ENCODE data around the gene NOTCH1.
"Not testable (repeated sequence)": the region's sequence is repeated elsewhere in the genome, so short reads cannot be mapped to it uniquely, and the experiment has no call there.

NOTCH1 gene

DNA sequence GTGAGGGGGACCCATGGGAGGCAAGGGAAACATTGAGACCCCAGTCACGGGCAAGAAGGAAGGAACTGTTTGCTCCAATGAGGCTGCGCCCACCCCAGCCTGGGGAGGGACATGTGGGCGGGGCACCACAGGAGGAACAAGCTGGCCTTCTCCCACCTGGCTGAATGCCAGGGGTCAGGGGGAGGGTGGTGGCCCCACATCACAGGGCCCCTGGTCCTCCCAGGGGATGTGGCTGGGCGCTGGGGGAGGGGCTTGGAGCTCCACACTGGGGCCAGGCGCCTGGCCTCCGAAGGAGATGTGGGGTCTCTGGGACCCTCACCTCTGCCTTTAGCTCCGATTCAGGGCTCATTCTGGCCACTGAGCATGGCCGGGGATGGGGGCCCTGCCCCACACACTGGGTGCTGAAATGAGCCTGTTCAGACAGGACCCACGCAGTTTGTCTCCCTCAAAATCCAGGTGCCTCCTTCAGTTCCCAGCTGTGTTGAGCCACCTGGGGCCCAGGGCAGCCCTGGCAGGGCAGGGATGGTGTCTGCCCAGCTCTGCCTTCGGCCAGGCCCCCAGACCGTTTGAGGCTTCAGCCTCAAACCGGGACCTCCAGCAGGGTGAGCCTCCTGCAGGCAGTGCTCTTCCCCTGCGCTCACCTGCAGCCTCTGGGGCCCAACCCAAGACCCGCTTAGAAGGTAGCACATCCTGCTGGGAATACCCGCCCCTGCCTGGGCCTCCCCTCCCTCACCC, 33.2 kb upstream of the NOTCH1 start:
- no peak for DNase-seq (ENCODE audit: low read depth, low spot score)

DNA sequence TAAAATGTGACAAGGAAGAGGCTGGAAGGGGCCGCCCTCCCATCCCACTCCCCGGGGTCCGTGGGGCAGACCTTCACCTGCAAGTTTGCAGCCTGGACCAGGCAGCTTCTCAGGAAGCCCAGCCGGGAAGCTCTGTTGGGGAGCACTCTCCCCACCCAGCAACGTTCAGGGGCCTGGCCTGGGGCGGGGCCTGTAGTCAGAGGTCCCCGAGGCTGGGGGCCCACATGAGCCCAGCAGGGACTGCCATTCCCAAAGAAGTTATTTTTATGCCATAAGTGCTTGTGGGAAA, 32.7 kb upstream of the NOTCH1 start:
- no peak for DNase-seq (ENCODE audit: low read depth, low spot score)

DNA sequence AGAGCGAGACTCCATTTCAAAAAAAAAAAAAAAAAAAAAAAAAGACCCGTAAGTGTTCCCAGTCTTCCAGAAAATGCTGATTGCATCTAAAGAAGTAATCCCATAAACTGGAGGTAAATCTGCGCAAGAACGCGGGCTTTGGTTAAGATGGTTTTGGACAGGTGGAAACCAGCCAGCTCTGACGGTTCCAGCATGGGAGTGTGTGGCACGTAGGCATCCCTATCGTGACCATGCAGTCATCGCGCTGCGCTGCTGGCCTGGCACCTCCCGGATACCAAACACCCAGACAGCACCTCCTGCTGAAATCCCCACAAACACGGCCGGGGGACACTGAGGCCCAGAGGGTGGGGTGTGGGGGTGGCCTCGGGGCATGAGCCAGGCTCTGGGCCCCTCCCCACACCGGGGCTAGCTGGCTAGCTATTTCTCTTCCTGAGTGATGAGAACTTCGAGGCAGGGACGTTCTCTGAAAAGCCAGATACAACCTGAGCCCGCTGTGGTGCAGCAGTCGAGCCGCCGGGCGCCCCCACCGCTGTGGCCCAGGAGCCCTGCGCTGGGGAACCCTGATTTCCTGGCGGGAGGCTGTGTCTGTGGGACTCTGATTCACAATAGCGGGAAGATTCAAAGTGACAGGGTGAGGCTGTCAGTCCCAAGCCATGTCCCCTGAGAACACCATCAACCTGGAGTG, 32.2 kb upstream of the NOTCH1 start:
- no peak for DNase-seq (ENCODE audit: low read depth, low spot score)

DNA sequence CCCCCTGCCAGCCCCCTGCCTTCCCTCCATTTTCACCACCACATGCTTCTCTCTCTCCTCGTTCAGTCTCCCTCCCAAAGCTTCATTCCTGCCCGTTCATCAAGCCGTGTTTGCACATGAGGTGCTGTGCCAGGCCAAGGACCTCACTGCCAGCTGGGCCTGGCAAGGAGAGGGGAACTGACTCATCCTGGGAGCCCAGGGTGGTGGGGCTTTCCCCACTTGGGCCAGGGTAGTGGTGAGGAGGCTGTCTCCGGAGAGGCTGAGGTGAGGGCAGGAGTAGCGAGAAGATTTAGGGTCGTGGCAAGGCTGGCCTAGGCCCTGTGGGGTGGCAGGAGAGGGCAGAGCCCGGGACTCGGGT, 30.4 kb upstream of the NOTCH1 start:
- no peak for DNase-seq (ENCODE audit: low read depth, low spot score)

DNA sequence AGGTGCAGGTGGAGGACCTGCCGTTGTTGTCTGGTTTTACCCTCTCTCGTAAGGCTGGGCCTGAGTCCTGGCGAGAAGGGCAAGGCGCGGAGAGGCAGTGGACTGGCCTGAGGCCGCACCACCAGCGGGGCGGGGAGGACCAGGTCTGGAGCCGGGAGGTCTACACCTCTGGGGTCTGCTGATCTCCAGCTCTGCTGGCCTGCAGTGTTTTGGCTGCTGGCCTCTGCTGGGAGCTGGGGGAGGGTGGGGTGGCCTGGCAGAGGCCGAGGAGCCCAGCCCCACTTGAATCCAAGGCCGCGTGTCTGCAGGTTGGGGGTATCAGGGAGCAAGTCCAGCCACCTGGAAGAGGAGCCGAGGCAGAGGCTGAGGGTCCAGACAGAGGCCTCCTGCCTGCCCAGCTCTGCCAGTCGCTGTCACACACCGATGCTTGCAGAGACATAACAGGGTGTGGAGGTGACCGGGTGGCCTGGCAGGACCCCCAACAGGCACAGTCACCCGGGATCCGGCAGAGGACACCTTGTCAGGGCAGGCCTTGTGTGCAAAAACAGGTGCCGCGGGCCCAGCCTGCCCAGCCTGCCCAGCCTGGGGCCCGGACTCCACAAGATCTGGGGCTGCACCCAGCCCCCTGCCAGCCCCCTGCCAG, 29.9 kb upstream of the NOTCH1 start:
- no peak for DNase-seq (ENCODE audit: low read depth, low spot score)

DNA sequence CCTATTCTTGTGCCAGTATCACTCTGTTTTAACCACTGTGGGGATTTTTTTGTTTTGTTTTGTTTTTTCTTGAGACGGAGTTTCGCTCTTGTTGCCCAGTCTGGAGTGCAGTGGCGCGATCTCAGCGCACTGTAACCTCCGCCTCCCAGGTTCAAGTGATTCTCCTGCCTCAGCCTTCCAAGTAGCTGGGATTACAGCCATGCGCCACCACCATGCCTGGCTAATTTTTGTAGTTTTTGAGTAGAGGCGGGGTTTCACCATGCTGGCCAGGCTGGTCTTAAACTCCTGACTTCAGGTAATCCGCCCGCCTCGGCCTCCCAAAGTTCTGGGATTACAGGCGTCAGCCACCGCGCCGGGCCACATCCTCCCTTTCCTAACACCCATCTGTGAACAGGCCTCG, 28.8 kb upstream of the NOTCH1 start:
- DNase-seq (ENCODE audit: low read depth, low spot score): not testable (repeated sequence)

DNA sequence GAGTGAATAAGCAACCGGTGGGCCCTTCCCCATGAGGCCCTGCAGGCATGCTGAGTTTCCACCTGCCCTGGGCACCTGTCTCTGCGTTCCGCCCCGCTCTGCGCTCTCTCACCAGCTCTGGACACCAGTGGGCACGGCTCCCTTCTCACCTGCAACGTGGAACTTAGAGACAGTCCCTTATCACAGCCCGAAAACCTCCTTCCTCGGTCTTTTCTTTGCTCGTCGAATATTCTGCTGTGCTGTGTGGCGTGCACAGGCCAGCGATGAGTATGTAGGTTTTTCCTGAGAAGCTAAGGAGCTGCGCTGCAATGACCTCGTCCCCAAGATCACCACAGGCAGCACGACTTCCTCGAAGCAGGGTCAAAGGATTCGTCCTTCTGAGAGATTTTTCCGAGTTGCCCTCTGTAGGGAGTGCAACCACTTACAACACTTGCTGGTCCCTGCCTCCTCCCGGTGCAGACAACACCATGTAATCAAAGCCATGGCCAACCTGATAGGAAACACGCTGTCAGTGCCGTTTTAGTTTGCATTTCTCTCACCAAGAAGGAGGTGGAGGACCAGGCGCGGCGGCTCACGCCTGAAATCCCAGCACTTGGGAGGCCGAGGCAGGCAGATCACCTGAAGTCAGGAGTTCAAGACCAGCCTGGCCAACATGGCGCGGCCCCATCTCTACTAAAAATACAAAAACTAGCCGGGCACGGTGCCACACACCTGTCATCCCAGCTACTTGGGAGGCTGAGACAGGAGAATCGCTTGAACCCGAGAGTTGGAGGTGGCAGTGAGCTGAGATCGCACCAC, 27.2 kb upstream of the NOTCH1 start:
- no peak for DNase-seq (ENCODE audit: low read depth, low spot score)

DNA sequence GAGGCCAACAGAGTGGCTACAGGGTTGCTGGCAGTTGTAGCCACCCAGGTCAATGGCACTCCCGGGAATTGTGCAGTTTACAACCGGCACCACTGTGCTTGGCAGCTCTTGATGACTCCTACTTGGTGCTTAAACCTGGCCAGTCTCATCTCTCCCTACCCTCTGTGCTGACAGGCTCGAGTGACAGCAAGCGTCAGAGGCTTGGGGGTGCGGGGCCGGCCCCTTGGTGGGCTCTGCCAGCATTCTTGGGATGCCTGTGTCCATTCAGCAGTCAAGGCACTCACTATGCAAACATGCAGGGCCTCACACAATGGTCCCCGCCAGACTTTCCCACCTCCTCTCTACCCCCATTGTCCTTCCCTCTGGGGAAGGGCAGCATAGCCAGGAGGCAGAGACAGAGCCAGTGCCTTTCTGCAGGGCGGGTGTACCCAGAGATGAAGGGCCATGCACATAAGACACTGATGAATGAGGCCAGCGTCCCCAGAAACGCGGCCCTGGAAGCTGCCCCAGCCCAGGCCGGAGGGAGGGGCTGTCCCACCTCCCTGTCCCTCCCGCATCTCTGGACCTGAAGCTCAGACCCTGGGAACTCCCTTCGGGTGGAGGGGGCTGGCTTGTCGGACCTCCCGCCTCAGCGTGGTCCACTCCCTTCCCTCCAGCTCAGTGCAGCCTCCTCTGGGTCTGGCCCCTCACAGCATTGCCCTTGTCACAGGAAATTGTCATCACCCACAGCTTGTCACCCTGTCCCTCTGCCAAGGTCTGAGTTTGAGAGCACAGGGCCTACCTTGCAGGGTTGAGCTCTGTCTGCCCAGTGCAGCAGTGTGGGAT, 26.4 kb upstream of the NOTCH1 start:
- no peak for DNase-seq (ENCODE audit: low read depth, low spot score)

DNA sequence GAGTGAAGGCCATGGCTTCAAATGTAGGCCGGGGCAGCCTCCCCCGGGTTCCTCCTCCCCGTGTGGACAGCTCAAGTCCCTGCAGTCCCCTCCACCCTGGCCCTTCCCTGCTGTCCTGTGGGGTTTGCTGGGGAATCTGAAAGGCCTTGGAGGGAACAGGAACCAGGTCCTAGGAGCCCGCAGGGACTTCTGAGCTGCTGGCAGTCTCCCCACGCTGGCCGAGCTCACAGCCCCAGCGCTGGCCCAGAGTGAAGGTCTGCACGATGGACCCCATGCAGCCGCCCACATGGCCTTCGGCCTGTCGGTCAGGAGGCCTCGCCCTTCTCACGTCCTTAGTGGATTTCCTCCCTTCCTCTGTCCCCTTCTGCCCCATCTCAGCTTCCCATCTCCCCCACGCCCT, 25.7 kb upstream of the NOTCH1 start:
- DNase-seq (ENCODE audit: low read depth, low spot score): no peak

DNA sequence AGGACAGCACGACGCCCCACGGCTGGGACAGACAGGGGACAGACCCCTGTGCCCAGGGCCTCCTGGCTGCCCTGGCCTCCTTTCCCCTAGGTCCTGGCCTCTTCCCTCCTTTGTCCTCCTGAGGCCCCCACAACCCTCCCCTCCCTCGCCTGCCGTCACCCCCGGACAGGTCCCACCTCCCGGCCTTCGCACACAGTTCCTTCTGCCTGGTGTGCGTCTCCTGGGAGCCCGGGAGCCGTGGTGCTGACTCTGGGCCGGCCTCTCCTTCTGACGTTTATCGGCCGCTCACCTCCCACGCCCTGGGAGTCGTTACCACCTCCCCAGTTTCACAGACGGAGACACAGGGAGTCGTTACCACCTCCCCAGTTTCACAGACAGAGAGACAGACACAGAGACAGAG, 25.1 kb upstream of the NOTCH1 start:
- DNase-seq (ENCODE audit: low read depth, low spot score): no peak

DNA sequence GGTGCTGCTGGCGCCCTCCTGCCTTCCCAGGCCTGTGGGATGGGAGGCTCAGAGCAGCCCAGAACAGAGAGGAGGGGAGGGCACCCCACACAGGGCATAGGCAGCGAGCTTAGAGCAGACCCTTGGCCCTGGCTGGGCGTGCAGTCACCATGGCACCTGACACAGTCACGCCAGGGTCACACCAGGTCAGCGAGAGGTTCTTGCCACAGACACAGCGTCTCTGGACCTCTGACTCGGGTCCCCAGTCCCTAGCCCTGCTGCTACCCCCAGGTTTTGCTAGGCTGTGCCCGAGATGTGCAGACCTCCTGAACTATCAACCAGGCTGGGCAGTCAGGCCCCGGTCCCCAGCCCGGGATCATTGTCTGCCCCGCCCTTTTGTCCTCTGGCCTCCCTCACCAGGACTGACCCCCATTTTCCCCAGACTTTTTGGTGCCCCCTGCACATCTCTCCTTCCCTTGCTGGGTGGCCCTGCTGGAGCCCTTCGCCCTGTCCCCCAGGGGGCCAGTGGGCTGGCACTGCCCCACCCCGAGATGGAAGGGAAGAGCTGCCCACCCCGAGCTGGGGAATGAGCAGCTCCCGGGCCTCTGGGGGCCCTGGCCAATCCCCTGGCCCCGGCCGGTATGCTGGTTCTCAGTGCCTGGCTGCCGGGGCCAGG, 24.5 kb upstream of the NOTCH1 start:
- no peak for DNase-seq (ENCODE audit: low read depth, low spot score)

DNA sequence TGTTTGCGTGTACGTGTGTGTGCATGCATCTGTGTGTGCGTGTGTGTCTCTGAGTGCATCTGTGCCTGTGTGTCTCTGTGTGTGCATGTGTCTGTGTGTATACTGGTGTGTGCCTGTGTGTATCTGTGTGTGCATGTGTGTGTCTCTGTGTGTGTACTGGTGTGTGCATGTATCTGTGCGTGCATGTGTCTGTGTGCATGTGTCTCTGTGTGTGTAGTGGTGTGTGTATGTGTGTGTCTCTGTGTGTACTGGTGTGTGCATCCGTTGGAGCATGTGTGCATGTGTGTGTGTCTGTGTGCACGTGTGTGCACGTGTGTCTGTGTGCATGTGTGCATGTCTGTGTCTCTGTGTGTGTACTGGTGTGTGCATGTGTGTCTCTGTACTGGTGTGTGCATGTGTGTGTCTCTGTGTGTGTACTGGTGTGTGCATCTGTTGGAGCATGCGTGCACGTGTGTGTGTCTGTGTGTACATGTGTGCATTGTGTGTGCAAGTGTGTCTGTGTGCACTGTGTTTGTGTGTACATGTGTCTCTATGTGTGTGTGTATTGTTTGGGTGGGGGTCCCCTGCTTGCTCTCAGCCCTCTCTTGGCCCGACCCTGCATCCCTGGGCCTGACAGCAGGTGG, 23.8 kb upstream of the NOTCH1 start:
- DNase-seq (ENCODE audit: low read depth, low spot score): no peak

DNA sequence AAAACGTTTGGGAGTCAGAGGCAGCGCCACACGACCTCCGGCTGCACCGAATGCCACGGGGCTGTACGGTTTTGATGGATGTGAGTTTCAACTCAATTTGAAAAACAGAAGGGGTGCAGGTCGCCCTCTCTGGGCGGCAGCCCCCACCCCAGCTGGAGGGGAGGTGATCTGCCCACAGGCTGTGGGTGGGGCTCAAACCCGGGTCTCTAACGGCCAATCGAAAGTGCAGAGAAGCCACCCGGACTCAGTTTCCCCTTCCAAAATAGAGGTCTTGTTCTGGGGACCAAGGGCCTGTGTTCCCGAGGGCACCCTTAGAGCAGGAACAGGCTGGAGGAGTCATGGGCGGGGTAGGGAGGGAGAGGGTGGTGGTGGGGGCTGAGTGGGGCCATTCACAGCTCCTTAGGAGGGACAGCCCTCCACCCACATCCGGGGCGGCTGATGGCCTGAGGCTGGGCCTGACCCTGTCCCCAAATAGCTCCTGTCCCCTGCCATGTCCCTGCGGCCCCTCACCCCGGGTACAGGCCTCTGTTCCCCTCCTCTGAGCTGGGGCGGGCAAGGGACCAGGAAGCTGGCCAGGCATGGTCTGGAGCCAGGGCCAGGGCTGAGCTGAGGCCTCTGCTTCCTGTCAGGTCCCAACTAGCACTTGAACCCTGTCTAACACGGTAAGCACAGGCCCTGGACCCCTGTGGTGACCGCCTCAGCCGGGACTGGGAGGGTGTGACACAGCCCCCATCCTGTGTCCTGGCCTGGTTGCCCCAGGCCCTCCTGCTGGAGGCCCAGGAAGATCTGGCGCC, 22.6 kb upstream of the NOTCH1 start:
- DNase-seq (ENCODE audit: low read depth, low spot score): no peak

DNA sequence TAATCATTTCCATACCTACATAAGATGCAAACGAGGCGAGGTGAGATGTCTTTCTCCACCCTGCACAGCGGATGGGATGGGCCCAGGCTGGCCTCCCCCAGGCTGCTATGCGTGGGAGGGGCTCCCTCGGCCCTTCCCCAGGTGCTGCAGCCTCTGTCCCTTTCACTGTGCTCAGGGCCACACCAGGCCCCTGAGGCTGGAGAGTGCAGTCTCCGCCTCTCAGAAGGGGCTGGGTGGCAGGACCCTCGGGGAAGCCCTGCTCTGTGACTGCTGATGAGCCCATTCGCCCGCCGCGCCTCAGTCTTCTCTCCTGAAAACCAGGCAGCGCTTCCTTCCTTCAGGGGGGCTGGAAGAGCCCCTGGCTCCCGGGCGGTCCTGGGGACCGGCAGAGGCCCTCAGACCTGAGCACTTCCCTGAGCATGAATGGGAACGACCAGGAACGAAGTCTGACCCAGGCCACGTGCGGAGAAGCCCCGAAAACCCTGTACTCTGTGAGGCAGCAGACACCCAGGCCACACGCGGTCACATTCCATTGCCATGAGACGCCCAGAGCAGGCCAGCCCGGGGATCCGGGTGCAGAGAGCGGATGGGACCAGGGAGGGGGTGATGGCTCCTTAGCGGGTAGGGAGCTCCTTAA, 21.9 kb upstream of the NOTCH1 start:
- no peak for DNase-seq (ENCODE audit: low read depth, low spot score)

DNA sequence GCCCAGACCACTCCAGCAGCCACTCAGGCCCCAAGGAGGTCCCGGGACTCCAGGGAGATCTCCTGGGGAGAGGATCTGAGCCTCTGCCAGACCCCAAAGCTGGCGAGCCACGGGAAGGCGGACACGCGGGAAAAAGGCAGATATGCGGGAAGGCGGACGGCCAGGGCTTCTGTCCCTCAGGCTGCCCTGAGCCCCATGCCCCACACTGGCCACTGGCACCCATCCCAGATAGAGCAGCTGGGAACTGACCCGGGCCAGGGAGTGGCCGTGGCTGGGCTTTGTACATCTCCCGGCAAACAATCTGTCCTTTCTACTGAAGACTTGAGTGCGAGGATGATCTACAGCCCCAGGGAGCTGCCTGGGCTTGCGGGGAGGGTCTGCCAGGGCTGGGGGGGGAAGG, 21.1 kb upstream of the NOTCH1 start:
- no peak for DNase-seq (ENCODE audit: low read depth, low spot score)

DNA sequence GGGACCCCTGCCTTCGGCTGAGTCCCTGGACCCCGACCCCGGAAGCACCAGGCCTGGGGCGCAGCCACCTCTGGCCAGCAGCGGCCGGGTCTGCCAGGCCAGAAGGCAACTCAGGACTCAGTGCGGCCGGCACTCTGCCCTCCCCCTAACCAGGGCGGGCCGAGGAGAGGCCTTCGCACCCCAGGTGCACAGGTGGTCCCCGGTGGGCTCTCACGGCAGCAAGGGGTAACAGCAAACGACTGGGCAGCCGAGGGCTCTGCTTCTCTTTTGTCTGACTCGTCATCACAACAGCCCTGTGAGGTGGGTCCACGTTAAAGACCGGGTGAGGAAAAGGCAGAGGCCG, 20.7 kb upstream of the NOTCH1 start:
- no peak for DNase-seq (ENCODE audit: low read depth, low spot score)

DNA sequence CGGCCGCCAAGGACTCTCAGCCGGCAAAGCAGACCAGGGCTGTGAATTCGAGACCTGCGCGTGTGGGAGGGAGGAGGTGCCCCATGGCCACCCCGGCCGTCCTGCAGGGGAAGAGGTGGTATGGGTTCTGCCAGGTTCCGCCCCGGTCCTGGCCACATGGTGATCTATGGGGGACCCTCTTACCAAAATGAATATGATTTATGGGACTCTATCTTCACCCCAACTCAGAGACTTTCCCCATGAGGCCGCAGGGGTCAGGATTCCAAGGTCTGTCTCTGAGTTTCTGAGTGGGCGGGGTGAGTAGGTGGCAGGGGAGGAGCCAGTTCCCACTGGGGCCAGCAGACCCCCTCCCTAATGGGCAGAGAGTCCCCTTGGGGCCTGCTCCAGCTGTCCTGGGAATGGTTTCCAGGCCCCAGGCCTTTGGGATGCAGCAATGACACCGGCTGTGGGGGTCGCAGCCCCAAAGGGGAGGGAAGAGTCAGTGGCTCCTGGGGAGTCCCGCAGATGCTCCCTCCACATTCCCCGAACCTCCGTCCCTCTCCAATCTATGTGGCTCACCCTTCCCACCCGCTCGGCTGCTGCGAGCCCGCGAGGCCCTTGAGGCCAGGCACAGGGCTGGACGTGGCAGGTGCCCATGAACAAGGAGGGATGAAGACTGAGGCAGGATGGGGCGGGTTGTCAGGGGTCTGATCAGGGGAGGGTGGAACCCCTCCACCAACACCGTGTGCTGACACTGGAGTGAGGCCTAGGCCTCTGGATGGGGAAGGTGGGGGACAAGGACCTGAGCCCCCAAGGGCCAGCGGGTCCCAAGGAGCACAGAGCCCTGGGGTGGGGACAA, 20.1 kb upstream of the NOTCH1 start:
- no peak for DNase-seq (ENCODE audit: low read depth, low spot score)

DNA sequence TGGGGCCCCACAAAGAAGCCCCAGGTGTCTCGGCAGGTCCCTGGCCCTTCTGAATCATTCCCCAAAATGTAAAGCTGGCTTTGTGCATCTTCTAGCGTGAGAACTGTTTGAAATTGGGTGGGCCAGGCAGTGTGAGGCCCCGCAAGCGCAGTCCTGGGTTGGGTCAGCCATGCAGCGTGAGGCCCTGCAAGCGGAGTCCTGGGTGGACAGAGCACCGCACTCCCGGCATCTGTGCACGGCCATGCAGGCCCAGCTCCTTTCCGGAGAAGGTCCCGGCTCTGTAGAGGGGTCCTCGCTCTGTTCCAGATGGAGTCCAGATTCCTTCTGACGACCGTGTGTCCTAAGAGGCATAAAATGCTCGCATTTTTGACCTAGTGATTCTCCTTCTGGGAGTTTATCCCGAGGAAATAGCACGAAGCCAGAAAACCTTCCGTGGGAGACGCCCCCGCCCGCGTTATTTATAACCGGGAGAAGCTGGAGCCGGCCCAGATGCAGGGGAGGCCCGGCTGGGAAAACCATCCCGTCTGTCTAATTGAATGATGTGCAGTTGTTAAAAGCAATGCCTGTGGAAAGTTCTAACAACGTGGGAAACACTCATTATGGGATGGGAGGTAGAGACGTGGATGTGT, 19.4 kb upstream of the NOTCH1 start:
- DNase-seq (ENCODE audit: low read depth, low spot score): no peak
